GM06990 (cell line): Measurements from ENCODE around the gene HOXA11.

Experiments
- DNase-seq: peaks from one replicate; pipeline ENCODE4 v3.0.0-alpha.2; 2011; ENCODE audit not compliant: insufficient read length; ENCODE audit errors: extremely low read depth
- H3K27me3 ChIP-seq: replicated peaks from 2 replicates; pipeline ENCODE4 v1.6.0; 2011; ENCODE audit warnings: low read length; ENCODE audit not compliant: control insufficient read depth, insufficient read depth
- H3K36me3 ChIP-seq: 2 replicates; pipeline ENCODE4 v1.5.1; 2011; ENCODE audit warnings: low read length; ENCODE audit not compliant: control insufficient read depth, insufficient read depth
- H3K4me3 ChIP-seq: replicated peaks from 2 replicates; pipeline ENCODE4 v1.5.1; 2011; ENCODE audit warnings: low read depth, mild to moderate bottlenecking, control low read depth, low read length
- TF ChIP-seq, protein P1 (sequence below): IDR thresholded peaks from 2 replicates; pipeline ENCODE4 v1.5.1; 2011; ENCODE audit warnings: low read length, control low read depth, mild to moderate bottlenecking, inconsistent platforms; ENCODE audit not compliant: insufficient read depth, poor library complexity, severe bottlenecking

The HOXA11 gene

DNA sequence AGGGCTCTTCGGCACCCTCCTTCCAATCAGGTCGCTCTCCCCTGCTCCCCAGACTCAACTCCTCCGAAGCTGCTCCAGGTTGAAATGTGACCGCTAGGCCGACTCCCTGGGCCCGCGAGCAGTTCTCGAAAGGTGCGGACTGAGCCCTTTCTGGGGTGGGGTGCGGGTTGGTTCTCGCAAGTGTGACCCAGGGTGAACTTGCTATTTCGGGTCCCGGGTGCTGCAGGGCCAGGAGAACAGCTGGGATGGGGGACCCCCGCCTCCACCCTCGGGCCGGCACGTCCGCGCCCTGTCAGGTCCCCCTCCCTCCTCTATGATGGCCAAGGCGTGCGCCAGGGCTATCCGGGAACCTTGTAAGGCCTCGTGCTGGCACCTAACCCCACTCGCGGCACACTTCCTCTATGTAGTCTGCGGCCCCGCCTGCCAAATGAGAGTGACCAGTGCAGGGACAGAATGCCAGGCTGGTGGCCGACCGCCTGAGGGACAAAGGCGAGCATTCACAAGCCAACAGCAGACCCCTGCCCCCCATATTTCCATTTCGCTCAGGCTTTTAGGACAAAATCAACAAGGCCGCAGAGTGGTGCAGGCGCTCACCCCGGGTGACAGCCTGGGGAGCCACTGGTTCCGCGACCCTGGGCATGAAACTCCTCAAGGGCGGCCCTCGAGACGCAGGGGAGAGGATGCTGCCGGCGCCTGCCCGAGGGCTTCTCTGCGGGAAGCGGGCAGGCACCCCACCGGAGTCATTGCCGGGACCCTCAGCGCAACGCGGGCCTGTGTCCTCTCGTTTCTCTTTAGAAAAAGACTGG is 28.6 kb upstream of the HOXA11 start:
- H3K27me3 ChIP-seq: no peaks in the 10 kb centered on the region; the same call in none of the 2 replicates

DNA sequence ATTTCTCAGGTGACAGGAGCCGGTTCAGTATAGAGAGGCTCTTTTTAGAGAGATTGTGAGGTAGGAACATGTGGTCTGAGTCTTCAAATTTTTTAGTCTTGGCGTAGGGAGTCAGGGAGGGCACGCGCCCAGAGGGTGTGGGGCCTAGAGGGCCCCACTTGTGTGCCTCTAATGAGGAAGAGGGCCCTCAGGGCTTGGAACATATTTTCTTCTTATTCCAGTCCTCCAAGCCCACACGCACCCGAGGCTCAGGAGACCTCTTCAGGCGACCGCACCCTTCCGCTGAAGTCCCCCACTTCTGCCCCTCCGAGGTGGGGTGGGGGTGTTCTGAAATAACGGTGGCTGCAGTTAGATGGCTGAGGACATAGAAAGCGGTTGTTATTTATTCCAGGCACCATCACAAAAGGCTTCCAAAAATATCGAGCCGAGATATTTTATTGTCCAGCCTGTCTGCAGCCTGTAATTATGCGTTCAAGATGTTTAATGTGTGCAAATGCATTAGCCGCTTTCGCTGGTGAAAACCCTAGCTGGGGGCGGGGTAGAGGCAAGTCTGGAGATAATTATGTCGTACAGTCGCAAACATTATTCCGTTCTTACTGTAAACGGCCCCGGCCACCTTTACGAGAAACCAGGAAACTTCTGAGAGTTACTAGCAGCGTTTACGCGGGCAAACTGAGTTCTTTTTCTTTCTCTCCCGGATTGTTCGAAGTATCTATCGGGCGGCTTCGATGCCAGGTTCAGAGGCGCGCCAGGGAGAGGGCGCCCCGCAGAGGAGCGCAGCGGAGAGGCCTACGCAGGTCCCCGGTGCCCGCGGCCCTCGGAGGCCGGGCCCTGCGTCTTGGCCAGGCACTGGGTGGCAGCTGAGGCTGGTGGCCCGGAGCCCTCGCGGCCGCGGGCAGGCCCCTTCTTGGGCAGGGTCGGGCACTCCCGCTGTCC is 27.7 kb upstream of the HOXA11 start:
- TF ChIP-seq, protein P1, sequence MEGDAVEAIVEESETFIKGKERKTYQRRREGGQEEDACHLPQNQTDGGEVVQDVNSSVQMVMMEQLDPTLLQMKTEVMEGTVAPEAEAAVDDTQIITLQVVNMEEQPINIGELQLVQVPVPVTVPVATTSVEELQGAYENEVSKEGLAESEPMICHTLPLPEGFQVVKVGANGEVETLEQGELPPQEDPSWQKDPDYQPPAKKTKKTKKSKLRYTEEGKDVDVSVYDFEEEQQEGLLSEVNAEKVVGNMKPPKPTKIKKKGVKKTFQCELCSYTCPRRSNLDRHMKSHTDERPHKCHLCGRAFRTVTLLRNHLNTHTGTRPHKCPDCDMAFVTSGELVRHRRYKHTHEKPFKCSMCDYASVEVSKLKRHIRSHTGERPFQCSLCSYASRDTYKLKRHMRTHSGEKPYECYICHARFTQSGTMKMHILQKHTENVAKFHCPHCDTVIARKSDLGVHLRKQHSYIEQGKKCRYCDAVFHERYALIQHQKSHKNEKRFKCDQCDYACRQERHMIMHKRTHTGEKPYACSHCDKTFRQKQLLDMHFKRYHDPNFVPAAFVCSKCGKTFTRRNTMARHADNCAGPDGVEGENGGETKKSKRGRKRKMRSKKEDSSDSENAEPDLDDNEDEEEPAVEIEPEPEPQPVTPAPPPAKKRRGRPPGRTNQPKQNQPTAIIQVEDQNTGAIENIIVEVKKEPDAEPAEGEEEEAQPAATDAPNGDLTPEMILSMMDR: no peak
- H3K4me3 ChIP-seq: no peak overlapping the region
- no peaks in the 10 kb centered on the region; the same call in none of the 2 replicates for H3K27me3 ChIP-seq
- no peaks in the 10 kb centered on the region for H3K36me3 ChIP-seq
- DNase-seq: no peak

More for the DNA sequence above, 28.6 kb upstream of the HOXA11 start:
- TF ChIP-seq, protein P1: no peak
- H3K36me3 ChIP-seq: no peaks in the 10 kb centered on the region
- no peak overlapping the region for H3K4me3 ChIP-seq
- DNase-seq: no peak

GRCh38 chr7:27211764-27212204 is 26.8 kb upstream of the HOXA11 start:
- no peak overlapping the region for H3K4me3 ChIP-seq
- no peaks in the 10 kb centered on the region; the same call in none of the 2 replicates for H3K27me3 ChIP-seq
- DNase-seq: no peak
- TF ChIP-seq, protein P1: no peak
- H3K36me3 ChIP-seq: no peaks in the 10 kb centered on the region

DNA sequence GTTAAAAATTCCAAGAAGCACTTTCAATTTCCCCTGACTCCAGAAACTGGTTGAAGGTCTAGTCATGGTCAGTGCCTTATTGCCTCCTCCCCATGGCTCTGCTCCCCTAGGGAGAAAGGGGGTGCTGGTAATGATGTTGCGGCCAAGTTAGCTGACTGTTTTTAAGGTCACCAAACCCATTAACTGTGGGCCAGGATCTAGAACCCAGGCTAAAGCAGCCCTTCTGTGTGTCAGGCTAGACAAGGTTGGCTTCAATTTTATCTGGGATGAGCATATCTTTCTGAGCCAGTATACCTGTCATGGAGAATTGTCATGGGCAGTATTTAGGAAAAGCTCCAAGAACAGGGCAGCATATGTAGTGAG is 26.0 kb upstream of the HOXA11 start:
- H3K36me3 ChIP-seq: no peaks in the 10 kb centered on the region
- TF ChIP-seq, protein P1: no peak
- DNase-seq: no peak
- H3K27me3 ChIP-seq: no peaks in the 10 kb centered on the region; the same call in 1 of the 2 replicates
- H3K4me3 ChIP-seq: no peak overlapping the region

DNA sequence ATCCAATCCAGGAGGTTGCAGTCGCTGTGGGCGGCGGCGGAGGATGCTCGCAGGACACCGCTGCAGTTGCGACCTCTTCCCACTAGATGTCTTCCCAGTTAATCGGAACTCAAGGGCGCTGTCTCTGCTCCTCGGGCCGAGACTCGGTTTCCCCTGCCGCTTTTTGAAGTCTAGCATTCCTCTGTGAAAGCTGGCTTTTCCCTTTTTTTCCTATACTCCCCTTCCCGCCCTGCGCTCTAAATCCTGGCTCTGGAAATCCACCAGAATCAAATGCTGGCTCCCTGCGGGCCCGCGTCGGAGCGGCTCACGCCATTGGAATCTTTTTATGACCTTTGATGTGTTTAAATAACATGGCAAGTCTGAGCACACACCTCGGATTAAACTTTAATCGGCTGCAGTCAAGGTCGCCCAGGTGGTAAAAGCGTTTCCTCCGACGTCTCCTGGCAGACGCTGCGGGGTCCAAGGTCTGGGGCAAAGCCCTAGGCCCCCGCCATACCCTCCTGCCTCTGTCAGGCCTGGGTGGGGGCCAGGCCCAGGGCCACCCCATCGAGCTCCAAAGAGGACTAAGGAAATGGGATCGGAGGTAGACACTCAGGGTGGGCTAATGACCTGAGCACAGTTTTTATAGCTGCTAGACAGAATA is 25.5 kb upstream of the HOXA11 start:
- Histone ChIP-seq H3K27me3 (no peaks in the 10 kb centered on the region; the same call in 1 of the 2 replicates), H3K36me3 (no peaks in the 10 kb centered on the region), H3K4me3 (no peak overlapping the region)
- no peak for DNase-seq
- TF ChIP-seq, protein P1: peak; percentile 85
